ENCODE data around the gene PPTC7.
A peak's percentile ranks its signal among the peaks of the same experiment; 100 is the strongest.

DNA sequence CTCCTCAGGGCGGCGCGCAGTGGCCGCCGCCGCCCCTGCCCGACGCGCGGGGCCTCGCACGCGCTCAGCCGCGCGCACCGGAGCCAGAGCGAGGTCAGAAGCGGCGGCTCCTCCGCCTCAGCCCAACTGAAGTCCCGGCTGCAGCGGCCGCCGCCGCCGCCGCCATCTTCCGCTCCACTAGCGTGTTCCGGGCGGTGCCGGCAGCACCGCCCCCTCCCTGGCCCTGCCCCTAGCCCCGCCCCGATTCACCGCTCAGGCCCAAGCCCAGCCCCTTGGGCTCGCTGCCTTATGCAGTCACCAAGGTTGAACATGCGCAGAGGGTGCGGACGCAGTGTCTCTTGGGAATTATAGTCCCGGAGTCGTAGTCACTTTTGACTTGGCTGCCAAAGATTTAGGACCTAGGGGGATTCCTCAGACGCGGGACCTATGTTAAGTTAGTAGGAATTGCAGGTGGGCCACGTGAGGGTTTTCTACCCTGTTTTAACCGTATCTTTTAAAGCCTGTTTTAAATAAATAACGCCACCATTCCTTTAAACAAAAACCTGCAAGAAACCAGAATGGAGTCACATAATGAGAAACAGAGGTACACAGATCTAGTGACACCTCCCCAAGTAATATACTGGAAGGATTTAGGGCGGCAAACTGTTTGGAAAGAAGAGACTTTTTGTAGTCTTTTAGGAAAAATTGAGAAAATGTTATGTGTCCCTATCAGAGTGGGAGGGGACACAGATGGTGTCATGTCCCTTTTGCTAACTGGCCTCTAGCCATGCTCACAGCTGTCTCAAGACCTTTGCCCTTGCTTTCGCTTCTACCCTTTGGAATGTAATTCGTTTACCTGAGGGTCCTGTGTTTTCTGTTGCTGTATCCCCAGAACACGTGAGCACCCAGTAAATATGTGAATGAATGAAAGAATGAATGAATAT is at the start of gene PPTC7:
- TF ChIP-seq, protein P1, sequence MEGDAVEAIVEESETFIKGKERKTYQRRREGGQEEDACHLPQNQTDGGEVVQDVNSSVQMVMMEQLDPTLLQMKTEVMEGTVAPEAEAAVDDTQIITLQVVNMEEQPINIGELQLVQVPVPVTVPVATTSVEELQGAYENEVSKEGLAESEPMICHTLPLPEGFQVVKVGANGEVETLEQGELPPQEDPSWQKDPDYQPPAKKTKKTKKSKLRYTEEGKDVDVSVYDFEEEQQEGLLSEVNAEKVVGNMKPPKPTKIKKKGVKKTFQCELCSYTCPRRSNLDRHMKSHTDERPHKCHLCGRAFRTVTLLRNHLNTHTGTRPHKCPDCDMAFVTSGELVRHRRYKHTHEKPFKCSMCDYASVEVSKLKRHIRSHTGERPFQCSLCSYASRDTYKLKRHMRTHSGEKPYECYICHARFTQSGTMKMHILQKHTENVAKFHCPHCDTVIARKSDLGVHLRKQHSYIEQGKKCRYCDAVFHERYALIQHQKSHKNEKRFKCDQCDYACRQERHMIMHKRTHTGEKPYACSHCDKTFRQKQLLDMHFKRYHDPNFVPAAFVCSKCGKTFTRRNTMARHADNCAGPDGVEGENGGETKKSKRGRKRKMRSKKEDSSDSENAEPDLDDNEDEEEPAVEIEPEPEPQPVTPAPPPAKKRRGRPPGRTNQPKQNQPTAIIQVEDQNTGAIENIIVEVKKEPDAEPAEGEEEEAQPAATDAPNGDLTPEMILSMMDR (IDR thresholded peaks at IDR 0.05): no peak
- peak in 3 of 4 donors; percentile 71 to 94 (median 84) for TF ChIP-seq POLR2A (IDR thresholded peaks at IDR 0.05)
